SH-SY5Y (cell line): Measurements from ENCODE around the gene DUSP11.

Source experiments
- GATA2 ChIP-seq: IDR thresholded peaks from 2 replicates; pipeline ENCODE4 v1.6.1; 2011; ENCODE audit warnings: mild to moderate bottlenecking, low read depth, low read length
- GATA3 ChIP-seq: IDR thresholded peaks from 2 replicates; pipeline ENCODE4 v1.6.1; 2011; ENCODE audit warnings: low read depth, mild to moderate bottlenecking, low read length, moderate library complexity

GRCh38 chr2:73827660-73828388 is 47.9 kb upstream of the DUSP11 start:
- TF ChIP-seq GATA3, result no peak
- TF ChIP-seq GATA2, result no peak
